ENCODE results near the gene ALX1. TPM values are rescaled to one million over a fixed set of nuclear protein-coding genes. Genes with fewer than 3 reads are reported as not detected.

Gene ALX1
- total RNA-seq, 1 donor from 2014 or later = not detected

DNA sequence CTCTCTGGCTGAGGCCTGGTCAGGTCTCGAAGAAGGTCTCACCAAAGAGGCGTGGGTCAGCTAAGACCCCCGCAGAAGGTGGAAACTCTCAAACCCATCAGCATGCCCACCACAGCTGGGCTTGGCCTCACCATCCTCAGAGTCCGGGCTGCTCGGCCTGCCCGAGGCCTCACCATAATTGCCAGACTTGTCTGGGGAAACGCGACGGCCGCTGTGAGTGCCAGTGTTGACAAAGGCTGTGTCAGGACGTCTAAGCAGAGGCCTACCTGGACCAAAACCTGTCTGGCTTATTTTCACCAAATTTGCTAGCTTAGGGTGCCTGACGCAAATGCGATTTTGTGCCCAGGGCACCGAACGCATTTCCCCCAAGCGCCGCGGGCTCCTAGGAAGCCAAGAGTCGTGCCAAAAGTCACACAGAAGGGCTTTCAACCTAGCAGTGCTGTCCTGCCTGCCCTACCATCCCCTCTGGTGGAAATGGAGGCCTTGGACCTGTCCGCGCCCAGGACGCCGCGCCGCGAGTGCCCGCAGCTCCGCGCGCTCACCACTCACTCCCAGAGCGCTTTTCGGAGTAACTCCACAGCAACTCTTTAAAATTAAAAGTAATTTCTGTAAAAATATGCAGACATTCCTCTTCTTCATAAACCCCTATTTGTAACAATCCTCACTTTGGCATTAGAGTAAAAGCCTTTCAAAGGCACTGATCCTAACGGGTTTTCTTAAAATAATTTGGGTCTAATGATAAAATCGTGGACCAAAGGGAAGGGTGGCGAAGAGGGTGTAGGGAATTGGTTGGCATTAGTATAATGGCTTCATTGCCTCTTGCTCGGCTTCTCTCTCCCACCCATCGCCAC lies 1.2 kb upstream of the ALX1 start:
- no peak overlapping the region for H3K4me3 ChIP-seq (ENCODE audit: low read depth, low read length)
- TF ChIP-seq CTCF (conservative IDR thresholded peaks at IDR 0.05; ENCODE audit: low read depth, low read length) = no peak
- no peak for DNase-seq (ENCODE audit: low read depth)

DNA sequence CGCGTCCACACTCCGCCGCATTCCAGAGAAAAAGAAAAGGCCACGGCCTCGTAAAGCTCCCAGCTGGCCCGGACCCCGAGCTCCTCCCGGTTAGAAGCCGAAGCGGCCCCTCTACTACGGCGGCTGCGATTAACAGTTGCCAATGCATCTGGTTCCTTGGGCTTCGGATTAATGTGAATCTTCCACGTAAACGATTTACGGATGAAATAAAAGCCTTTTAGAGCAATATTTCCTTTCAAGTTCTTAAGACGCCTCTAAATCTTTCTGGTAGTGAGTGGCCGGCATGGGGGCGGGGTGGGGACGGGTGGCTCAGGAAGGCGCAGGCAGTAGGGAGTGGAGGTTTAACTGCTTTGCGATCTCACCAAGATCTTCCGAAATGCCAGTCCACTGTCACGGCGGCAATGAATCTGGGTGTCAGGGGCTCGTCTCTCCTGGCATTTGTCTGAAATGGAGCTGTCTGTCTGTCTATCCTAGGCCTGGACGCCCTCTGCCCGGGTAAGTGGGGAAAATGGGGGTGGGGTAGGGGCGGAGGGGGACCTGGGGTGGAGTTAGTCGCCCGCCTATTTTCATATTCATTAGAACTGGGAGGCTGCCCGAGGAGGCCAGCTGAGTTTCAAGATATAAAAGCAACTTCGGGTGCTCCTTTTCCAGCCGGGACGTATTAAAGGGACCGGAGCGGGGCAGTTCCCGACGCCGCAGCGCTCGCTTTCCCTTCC lies 413 bp upstream of the ALX1 start:
- TF ChIP-seq CTCF (conservative IDR thresholded peaks at IDR 0.05; ENCODE audit: low read depth, low read length) = no peak
- H3K4me3 ChIP-seq (ENCODE audit: low read depth, low read length) = peak overlapping the region; percentile 43
- DNase-seq (ENCODE audit: low read depth) = no peak

DNA sequence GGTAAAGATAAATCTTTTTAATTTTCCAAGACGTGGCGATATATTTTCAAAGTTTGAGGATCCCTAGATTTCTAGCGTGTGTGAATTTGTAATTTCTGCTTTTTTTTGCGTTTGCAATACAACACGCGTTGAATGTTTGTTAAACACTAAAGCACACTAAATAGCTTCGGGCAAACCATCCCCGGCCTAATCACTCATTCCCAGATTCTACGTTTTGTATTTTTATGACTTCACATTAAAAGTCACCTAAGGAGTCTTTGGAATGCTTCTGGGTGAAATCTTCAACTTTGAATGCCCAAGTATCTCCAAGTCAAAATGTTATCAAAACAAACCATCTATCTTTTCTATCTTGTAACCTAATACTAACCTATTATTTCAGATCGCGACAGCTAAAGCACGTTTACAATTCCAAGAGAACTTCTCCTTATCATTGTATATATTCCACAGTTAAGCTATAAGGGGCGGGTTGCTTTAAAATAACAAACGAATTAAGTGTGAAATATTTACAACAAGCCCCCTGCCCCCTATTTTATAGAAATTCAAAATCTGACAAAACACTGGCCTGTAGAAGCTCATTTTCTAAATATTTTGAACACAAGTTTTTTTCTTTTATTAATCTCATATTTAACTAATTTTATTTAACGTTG lies 1.1 kb downstream of the ALX1 start:
- TF ChIP-seq CTCF (conservative IDR thresholded peaks at IDR 0.05; ENCODE audit: low read depth, low read length) = no peak
- H3K4me3 ChIP-seq (ENCODE audit: low read depth, low read length) = peak overlapping the region; percentile 43

DNA sequence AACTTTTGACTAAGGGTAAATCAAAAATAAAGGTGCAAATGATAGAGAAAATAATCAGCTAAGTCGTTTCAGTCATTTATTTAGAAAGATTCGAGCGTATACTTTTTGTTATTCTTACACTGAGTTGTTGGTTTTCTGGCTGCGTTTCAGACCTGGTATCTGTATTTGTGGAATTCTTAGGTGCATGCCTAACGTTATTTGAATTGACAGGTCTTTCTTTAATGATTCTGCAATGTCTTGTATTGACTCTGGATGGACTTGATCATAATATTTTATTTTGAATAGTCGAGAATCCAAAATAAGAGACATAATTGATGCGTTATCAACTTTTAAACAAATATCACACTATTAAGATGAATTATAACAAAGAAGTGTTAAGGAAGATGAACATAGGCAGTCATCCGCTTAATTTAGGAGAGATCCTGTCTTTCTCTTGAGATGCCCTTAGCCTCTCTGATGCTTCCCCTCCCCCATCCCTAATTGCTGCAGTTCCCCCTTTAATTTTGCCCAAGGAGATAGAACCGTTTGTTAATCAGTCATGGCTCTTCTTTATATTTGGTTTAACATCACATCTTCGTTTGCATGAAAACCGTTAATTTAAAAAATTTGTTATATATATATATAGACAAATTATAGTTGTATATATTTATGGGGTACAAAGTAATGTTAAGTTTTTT lies 1.8 kb downstream of the ALX1 start:
- no peak for DNase-seq (ENCODE audit: low read depth)
- no peak overlapping the region for H3K4me3 ChIP-seq (ENCODE audit: low read depth, low read length)

More for the DNA sequence above, 1.1 kb downstream of the ALX1 start:
- no peak for DNase-seq (ENCODE audit: low read depth)

DNA sequence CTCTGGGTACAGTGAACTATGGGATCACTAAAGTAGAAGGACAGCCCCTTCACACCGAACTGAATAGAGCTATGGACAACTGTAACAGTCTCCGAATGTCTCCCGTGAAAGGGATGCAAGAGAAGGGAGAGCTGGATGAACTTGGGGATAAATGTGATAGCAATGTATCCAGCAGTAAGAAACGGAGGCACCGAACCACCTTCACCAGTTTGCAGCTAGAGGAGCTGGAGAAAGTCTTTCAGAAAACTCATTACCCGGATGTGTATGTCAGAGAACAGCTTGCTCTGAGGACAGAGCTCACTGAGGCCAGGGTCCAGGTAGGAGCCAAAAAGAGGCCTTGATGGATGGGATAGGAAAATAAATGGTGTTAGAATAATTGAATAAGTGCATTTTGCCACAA lies 3.5 kb downstream of the ALX1 start:
- H3K4me3 ChIP-seq (ENCODE audit: low read depth, low read length) = no peak overlapping the region
- DNase-seq (ENCODE audit: low read depth) = no peak
- TF ChIP-seq CTCF (conservative IDR thresholded peaks at IDR 0.05; ENCODE audit: low read depth, low read length) = no peak

More for the DNA sequence above, 1.8 kb downstream of the ALX1 start:
- no peak for TF ChIP-seq CTCF (conservative IDR thresholded peaks at IDR 0.05; ENCODE audit: low read depth, low read length)

GRCh38 chr12:85296362-85296761 lies 16.3 kb downstream of the ALX1 start:
- H3K4me3 ChIP-seq (ENCODE audit: low read depth, low read length) = no peak overlapping the region
- no peak for DNase-seq (ENCODE audit: low read depth)
- no peak for TF ChIP-seq CTCF (conservative IDR thresholded peaks at IDR 0.05; ENCODE audit: low read depth, low read length)

All from epithelial cell of proximal tubule (primary cell).